Loucy (cell line): ENCODE results near the gene CCDC171.
"Not testable (repeated sequence)": the region's sequence is repeated elsewhere in the genome, so short reads cannot be mapped to it uniquely, and the experiment has no call there.

Experiments
- CTCF ChIP-seq: fragments of 200-600 bp; sonication (generic); conservative IDR thresholded peaks from 2 replicates; pipeline ENCODE4 v1.5.1; 2014; ENCODE audit warnings: mild to moderate bottlenecking, antibody characterized with exemption, low read length
- EZH2phosphoT487 ChIP-seq: fragments of 200-600 bp; IDR thresholded peaks from 2 replicates; pipeline ENCODE4 v1.6.1; 2018; ENCODE audit warnings: antibody characterized with exemption, mild to moderate bottlenecking, moderate library complexity, borderline replicate concordance

DNA sequence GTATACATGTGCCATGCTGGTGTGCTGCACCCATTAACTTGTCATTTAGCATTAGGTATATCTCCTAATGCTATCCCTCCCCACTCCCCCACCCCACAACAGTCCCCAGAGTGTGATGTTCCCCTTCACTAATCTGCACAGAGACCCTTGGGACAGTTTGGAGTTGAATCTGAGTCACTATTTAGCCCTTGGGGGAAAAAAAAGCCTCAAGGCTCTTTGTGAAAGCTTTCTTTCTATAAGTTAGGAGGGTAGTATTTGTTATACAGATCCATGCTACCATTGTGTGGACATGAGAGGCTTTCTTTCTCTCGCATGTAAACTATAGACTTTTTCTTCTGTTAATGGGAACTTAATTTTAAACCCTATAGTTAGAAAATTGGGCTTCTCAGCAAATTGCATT is 40.1 kb downstream of the CCDC171 start:
- not testable (repeated sequence) for TF ChIP-seq CTCF, EZH2phosphoT487
